ENCODE data around the gene TAF5L. TPM values are rescaled to one million over a fixed set of nuclear protein-coding genes. Genes with fewer than 3 reads are reported as not detected.

The TAF5L gene
- total RNA-seq, 1 donor from 2014 or later, result 18.8 TPM

- DNase-seq (ENCODE audit: low spot score), result no peak
- H3K27me3 Mint-ChIP-seq (ENCODE audit: low read depth), result no peaks in the 10 kb centered on the region
- no peak for TF ChIP-seq CTCF (IDR thresholded peaks at IDR 0.05)
- no peaks in the 10 kb centered on the region for H3K9me3 Mint-ChIP-seq (ENCODE audit: low read depth)
- H3K4me1 Mint-ChIP-seq (ENCODE audit: low read depth), result peaks cover 8% of the 10 kb centered on the region
- H3K4me3 Mint-ChIP-seq (ENCODE audit: unreplicated experiment), result no peak overlapping the region
- H3K36me3 Mint-ChIP-seq (ENCODE audit: low read depth), result peaks cover 22% of the 10 kb centered on the region
- H3K27ac Mint-ChIP-seq (ENCODE audit: unreplicated experiment), result no peak overlapping the region
Observed at GRCh38 chr1:229642376-229642775, 16.5 kb upstream of the TAF5L start.

GRCh38 chr1:229641306-229641705 lies 15.4 kb upstream of the TAF5L start:
- no peak for DNase-seq (ENCODE audit: low spot score)
- Mint-ChIP-seq H3K9me3 (ENCODE audit: low read depth) (no peaks in the 10 kb centered on the region), H3K4me1 (ENCODE audit: low read depth) (peaks cover 8% of the 10 kb centered on the region), H3K4me3 (ENCODE audit: unreplicated experiment) (no peak overlapping the region), H3K27me3 (ENCODE audit: low read depth) (no peaks in the 10 kb centered on the region), H3K27ac (ENCODE audit: unreplicated experiment) (no peak overlapping the region), H3K36me3 (ENCODE audit: low read depth) (peaks cover 20% of the 10 kb centered on the region)
- no peak for TF ChIP-seq CTCF (IDR thresholded peaks at IDR 0.05)

GRCh38 chr1:229640455-229640854 lies 14.5 kb upstream of the TAF5L start:
- Mint-ChIP-seq H3K9me3 (ENCODE audit: low read depth) (no peaks in the 10 kb centered on the region), H3K4me3 (ENCODE audit: unreplicated experiment) (no peak overlapping the region), H3K36me3 (ENCODE audit: low read depth) (peaks cover 26% of the 10 kb centered on the region), H3K4me1 (ENCODE audit: low read depth) (peaks cover 4% of the 10 kb centered on the region), H3K27ac (ENCODE audit: unreplicated experiment) (no peak overlapping the region), H3K27me3 (ENCODE audit: low read depth) (no peaks in the 10 kb centered on the region)
- TF ChIP-seq CTCF (IDR thresholded peaks at IDR 0.05), result no peak
- DNase-seq (ENCODE audit: low spot score), result no peak

- H3K36me3 Mint-ChIP-seq (ENCODE audit: low read depth), result peaks cover 17% of the 10 kb centered on the region
- TF ChIP-seq CTCF (IDR thresholded peaks at IDR 0.05), result no peak
- DNase-seq (ENCODE audit: low spot score), result no peak
Observed at GRCh38 chr1:229637746-229638145, 11.8 kb upstream of the TAF5L start.

GRCh38 chr1:229636042-229636441 lies 10.1 kb upstream of the TAF5L start:
- Mint-ChIP-seq H3K36me3 (ENCODE audit: low read depth) (peaks cover 19% of the 10 kb centered on the region), H3K27ac (ENCODE audit: unreplicated experiment) (no peak overlapping the region), H3K4me3 (ENCODE audit: unreplicated experiment) (no peak overlapping the region), H3K27me3 (ENCODE audit: low read depth) (no peaks in the 10 kb centered on the region), H3K4me1 (ENCODE audit: low read depth) (no peaks in the 10 kb centered on the region), H3K9me3 (ENCODE audit: low read depth) (no peaks in the 10 kb centered on the region)
- no peak for DNase-seq (ENCODE audit: low spot score)
- no peak for TF ChIP-seq CTCF (IDR thresholded peaks at IDR 0.05)

More at GRCh38 chr1:229637746-229638145, 11.8 kb upstream of the TAF5L start:
- no peak overlapping the region for H3K4me3 Mint-ChIP-seq (ENCODE audit: unreplicated experiment)
- no peak overlapping the region for H3K27ac Mint-ChIP-seq (ENCODE audit: unreplicated experiment)
- no peaks in the 10 kb centered on the region for H3K4me1 Mint-ChIP-seq (ENCODE audit: low read depth)
- no peaks in the 10 kb centered on the region for H3K9me3 Mint-ChIP-seq (ENCODE audit: low read depth)
- H3K27me3 Mint-ChIP-seq (ENCODE audit: low read depth), result no peaks in the 10 kb centered on the region
